Measurements from ENCODE around the gene KLRF1.

GRCh38 chr12:9870286-9870866 lies 43.1 kb downstream of the KLRF1 start:
- no peak for TF ChIP-seq CTCF (IDR thresholded peaks at IDR 0.05; ENCODE audit: insufficient read depth, low read depth, low read length)
- TF ChIP-seq EZH2 (IDR thresholded peaks at IDR 0.05; ENCODE audit: insufficient read depth, low read length): no peak
